GM19455 (cell line): Measurements from ENCODE around the gene UPF3A.

Source experiments
- ATAC-seq: cut with Tn5 transposase; IDR thresholded peaks from one replicate; pipeline ENCODE4 v1.9.1; 2021; ENCODE audit not compliant: unreplicated experiment

UPF3A gene

GRCh38 chr13:114303700-114304327, 22.4 kb downstream of the UPF3A start:
- no peak for ATAC-seq

DNA sequence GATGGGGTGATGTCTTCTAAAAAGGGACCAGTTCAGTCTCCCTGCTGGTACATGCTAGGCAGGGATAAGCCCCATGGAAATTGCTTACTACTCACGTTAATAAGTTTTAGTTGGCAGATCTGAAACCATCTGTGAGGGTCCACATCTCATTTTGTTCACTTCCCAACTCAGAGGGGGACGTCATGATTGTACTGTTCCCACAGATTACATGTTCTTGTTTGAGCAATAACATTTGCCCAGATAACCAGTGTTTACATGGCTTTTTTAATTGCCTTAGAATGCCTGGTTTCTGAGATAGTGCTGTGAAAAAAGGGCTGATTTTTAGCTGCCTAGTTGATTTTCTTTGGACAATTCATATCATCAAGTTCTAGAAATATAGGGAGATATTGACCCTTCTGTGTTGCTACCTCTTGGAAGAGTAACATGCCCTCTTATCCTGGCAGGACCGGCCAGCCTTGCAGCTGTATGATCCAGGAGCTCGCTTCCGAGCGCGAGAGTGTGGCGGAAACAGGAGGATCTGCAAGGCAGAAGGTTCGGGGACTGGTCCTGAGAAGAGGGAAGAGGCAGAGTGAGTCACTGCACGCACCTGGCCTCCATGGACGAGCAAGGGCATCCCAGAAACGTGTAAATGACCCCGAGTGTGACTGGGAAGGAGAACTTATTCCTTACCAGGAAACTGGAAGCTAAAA, 23.1 kb downstream of the UPF3A start:
- no peak for ATAC-seq

DNA sequence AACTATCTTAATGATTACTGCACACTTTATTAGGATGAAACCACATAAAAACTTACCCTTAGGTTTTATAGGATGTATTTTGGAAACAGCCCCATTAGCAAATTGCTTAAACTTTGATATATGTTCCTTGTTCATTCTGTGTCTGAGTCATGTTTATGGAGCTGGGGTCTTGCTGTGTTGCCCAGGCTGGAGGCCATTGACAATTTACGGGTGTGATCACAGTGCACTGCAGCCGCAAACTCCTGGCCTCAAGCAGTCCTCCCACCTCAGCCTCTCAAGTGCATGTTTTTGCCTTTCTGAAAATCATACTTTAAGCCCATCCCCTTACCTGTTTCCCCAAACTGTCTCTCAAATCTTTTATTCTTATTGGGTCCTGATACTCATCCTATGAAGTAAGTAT, 27.7 kb downstream of the UPF3A start:
- no peak for ATAC-seq

DNA sequence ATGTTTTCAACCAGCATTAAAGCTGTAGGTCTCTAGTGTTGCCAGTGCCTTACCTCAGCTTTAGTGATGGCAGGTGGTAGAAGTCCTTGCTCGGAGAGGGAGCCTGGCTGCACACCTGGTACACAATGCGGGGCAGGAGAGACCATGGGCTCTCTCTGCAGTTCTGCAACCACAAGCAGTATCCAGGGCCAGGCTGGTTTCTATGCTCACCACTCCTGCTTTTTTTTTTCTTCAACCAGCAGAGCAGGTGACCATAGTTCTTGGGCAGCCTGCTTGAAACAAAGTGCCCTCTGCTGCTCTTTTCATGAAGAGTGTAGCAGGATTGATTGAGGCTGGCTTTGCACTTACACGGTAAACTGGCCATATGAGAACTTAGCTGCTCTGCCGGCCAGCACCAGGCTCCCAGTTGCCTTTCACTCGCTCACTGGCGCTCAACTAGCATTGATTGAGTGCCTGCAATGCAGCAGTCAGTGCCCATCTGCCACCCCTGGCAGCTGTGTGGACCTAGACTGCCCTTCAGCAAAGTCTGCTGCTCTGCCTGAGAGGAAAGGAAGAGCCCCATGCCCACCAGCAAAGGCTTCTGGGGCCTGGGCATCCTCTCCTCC, 28.5 kb downstream of the UPF3A start:
- ATAC-seq = no peak

- no peak for ATAC-seq
Observed at GRCh38 chr13:114310956-114311355, 29.6 kb downstream of the UPF3A start.

DNA sequence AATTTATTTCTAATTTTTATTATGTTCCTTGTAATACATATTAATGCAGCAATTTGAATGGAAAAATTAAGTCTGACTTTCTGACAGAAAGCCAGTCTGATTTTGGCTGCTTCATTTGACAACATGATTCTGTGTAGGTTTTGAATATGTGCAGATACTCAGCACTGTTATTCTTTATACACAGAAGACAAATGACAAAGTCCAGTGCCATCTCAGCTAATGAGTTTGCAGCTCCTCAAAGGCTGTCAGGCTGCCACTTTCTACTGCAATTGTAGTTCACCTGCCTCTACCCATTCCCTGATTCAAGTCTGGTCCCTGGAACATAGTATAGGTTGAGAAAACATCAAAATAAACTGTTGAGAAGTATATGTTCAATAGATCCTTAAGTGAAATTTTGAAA, 30.0 kb downstream of the UPF3A start:
- ATAC-seq = no peak

GRCh38 chr13:114311908-114312307, 30.5 kb downstream of the UPF3A start:
- no peak for ATAC-seq

DNA sequence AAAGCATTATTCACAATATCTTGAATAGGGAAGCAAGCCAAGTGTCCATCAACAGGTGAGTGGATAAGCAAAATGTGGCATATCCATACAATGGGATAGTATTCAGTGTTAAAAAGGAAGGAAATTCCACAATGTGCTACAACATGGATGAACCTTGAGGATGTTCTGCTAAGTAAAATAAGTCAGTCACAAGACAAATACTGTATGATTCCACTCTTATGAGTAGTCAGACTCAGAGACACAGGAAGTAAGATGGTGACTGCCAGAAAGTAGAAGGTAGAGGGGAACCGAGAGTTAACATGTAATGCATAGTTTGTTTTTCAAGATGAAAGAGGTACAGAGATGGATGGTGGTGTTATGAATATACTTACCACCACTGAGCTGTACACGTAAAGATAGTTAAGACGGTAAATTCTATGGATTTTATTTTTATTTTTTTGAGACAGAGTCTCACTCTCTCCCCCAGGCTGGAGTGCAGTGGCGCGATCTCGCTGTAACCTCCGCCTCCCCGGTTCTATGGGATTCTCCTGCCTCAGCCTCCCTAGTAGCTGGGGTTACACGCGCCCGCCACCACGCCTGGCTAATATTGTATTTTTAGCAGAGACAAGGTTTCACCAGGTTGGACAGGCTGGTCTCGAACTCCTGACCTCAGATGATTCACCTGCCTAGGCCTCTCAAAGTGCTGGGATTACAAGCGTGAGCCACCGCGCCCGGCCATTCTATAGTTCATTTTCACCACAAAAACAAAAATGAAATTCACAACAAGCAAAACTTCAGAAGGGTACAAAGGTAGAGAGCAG, 31.9 kb downstream of the UPF3A start:
- no peak for ATAC-seq

DNA sequence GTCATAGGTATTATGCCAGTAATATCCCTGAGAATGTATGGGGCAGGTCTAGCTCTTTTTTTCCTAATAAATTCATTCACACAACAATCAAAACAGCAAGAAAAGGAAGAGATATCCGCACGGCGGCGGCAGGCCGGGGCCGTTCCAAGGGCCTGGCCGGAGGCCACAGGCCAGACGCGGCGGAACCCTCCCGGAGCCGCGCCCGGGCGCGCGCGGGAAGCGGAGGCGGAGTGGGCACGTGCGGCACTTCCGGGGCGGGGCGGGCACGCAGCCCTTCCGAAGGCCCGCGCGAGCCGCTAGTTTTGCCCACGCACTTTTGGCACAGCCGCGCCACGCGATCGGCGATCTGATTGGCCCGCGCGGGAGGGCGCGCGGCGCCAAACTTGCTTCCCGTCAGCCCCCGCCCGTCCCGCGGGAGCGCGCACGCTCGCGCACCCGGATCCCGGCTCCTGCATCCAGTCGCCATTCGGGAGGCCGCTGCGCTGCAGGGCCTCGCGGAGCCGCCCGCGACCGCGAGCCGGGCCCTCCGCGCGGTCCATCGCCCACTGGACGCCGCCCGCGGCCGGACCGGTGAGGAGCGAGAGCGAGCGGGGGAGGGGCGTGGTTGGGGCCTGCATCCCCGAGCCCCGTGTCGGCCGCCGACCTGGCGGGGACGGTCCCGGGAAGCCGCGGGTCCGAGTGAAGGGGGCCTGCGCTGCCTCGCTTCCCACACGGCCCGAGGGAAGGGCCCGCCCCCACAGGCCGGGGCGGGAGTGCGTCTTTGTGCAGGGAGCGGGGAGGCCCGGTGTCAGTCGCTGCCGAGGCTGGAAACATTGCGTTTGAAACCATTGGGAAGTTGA, 32.9 kb downstream of the UPF3A start, which contains the start of gene CHAMP1:
Gene CHAMP1, plus strand, starts transcription at position 430 of the 839 bp plus-strand sequence. CDS start 9,340 bp downstream, outside the sequence.
- ATAC-seq = peak; percentile 77

GRCh38 chr13:114315074-114315785, 33.8 kb downstream of the UPF3A start:
- no peak for ATAC-seq

GRCh38 chr13:114318624-114319023, 37.2 kb downstream of the UPF3A start:
- no peak for ATAC-seq

DNA sequence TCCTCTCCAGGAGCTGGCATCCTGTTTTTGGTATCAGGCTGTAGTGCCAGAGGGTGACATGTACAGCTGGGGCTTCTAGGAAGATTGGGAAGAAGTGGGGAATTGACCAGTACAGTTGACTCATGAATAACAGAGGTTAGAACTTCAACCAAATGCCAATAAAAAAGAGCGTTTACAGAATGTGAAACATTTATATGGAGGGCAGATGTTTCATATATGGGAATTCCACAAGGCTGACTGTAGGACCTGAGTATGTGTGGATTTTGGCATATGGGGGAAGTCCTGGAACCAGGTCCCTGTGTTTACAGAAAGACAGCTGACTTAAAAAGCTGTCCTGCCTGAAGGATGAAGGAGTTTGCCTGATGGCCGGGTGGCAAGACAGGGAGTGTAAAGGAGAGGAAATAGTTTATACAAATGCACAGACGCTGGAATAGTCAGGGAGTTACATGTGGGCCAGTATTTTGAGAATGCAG, 38.1 kb downstream of the UPF3A start:
- no peak for ATAC-seq

DNA sequence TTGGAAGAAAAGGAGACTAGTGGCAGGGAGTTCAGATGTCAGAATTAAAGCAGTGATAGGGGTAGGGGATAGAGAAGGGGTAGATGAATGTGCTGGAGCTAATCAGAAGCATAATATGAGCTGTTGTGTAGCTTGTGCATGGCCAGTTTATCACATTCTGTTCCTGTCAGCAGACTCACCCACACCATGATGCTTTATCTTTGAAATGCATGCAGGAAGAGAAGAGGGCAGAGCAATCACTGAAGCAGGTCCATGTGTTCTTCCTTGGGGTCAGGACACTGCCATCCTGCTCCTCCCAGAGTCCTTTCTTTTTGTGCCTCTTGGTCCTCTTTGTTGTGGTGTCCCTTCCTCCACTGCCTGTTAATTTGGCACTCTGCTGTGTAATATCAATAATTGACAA, 38.7 kb downstream of the UPF3A start:
- no peak for ATAC-seq

GRCh38 chr13:114321256-114321655, 39.9 kb downstream of the UPF3A start:
- ATAC-seq = no peak

DNA sequence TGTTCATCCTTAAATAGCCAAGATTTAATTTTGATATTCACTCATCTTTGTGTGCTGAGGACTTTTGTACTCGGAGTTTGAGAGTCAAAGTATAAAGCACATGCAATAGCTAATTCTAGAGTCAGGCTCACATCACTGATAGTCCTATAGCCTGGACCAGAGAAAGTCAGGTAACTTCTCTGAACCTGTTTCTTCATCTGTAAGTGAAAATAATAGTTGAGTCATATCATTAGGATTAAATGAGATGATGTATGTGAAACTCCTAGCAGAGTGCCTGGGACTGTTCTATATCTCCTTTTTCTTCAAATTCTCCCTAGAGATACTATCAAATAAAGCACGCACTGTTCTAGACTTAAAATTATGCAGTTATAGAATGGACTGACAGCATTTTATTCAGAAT, 41.9 kb downstream of the UPF3A start:
- no peak for ATAC-seq

GRCh38 chr13:114324334-114324733, 42.9 kb downstream of the UPF3A start:
- ATAC-seq = no peak

GRCh38 chr13:114325729-114326128, 44.3 kb downstream of the UPF3A start:
- no peak for ATAC-seq

GRCh38 chr13:114328034-114328433, 46.6 kb downstream of the UPF3A start:
- no peak for ATAC-seq

- no peak for ATAC-seq
Observed at GRCh38 chr13:114328595-114328994, 47.2 kb downstream of the UPF3A start.

GRCh38 chr13:114330086-114330485, 48.7 kb downstream of the UPF3A start:
- ATAC-seq = no peak
